Stimulated activated CD4-positive, alpha-beta T cell treated with anti-CD3 and anti-CD28 coated beads, Interleukin-2, amount 100 ng/mL, for 4 hours (primary cell): Measurements from ENCODE around the gene CCDC106.

Experiments
- DNase-seq: peaks from one replicate; pipeline ENCODE4 v3.0.0-alpha.2; 2020; ENCODE audit warnings: low read depth

Gene CCDC106

GRCh38 chr19:55697698-55698097 is 49.7 kb downstream of the CCDC106 start:
- no peak for DNase-seq

- DNase-seq = no peak
Measured at GRCh38 chr19:55698256-55698655, 50.2 kb downstream of the CCDC106 start.

GRCh38 chr19:55699221-55699620 is 51.2 kb downstream of the CCDC106 start:
- DNase-seq = no peak

GRCh38 chr19:55700813-55701212 is 52.8 kb downstream of the CCDC106 start:
- no peak for DNase-seq

- DNase-seq = no peak
Measured at GRCh38 chr19:55702131-55702627, 54.2 kb downstream of the CCDC106 start.
